ENCODE data around the gene BICC1.

Gene BICC1

GRCh38 chr10:58514111-58514770 is 1.6 kb downstream of the BICC1 start:
- Histone ChIP-seq H3K27me3 (replicated peaks; ENCODE audit: control insufficient read depth, insufficient read depth, low read length, poor library complexity, severe bottlenecking) (peaks cover 11% of the 10 kb centered on the region), H3K9me3 (ENCODE audit: control insufficient read depth, low read length) (no peaks in the 10 kb centered on the region), H3K4me3 (ENCODE audit: insufficient read depth, low read depth, low read length, poor library complexity, severe bottlenecking) (no peak overlapping the region), H3K4me1 (ENCODE audit: control insufficient read depth, insufficient read depth, low read length, poor library complexity, severe bottlenecking) (no peaks in the 10 kb centered on the region), H3K27ac (ENCODE audit: insufficient read depth, low read length, poor library complexity, severe bottlenecking) (no peak overlapping the region), H3K36me3 (ENCODE audit: control insufficient read depth, insufficient read depth, low read length) (no peaks in the 10 kb centered on the region)
- no peak for DNase-seq

GRCh38 chr10:58515291-58515941 is 2.7 kb downstream of the BICC1 start:
- no peak overlapping the region for H3K27ac ChIP-seq (ENCODE audit: insufficient read depth, low read length, poor library complexity, severe bottlenecking)
- peaks cover 11% of the 10 kb centered on the region for H3K27me3 ChIP-seq (replicated peaks; ENCODE audit: control insufficient read depth, insufficient read depth, low read length, poor library complexity, severe bottlenecking)
- H3K4me3 ChIP-seq (ENCODE audit: insufficient read depth, low read depth, low read length, poor library complexity, severe bottlenecking), result no peak overlapping the region
- H3K9me3 ChIP-seq (ENCODE audit: control insufficient read depth, low read length), result no peaks in the 10 kb centered on the region
- DNase-seq, result no peak
- H3K36me3 ChIP-seq (ENCODE audit: control insufficient read depth, insufficient read depth, low read length), result no peaks in the 10 kb centered on the region
- H3K4me1 ChIP-seq (ENCODE audit: control insufficient read depth, insufficient read depth, low read length, poor library complexity, severe bottlenecking), result no peaks in the 10 kb centered on the region

GRCh38 chr10:58516119-58516518 is 3.4 kb downstream of the BICC1 start:
- DNase-seq, result no peak
- Histone ChIP-seq H3K27me3 (replicated peaks; ENCODE audit: control insufficient read depth, insufficient read depth, low read length, poor library complexity, severe bottlenecking) (peaks cover 11% of the 10 kb centered on the region), H3K4me1 (ENCODE audit: control insufficient read depth, insufficient read depth, low read length, poor library complexity, severe bottlenecking) (no peaks in the 10 kb centered on the region), H3K36me3 (ENCODE audit: control insufficient read depth, insufficient read depth, low read length) (no peaks in the 10 kb centered on the region), H3K9me3 (ENCODE audit: control insufficient read depth, low read length) (no peaks in the 10 kb centered on the region), H3K4me3 (ENCODE audit: insufficient read depth, low read depth, low read length, poor library complexity, severe bottlenecking) (no peak overlapping the region), H3K27ac (ENCODE audit: insufficient read depth, low read length, poor library complexity, severe bottlenecking) (no peak overlapping the region)

- no peaks in the 10 kb centered on the region for H3K36me3 ChIP-seq (ENCODE audit: control insufficient read depth, insufficient read depth, low read length)
- H3K4me1 ChIP-seq (ENCODE audit: control insufficient read depth, insufficient read depth, low read length, poor library complexity, severe bottlenecking), result no peaks in the 10 kb centered on the region
- no peak overlapping the region for H3K4me3 ChIP-seq (ENCODE audit: insufficient read depth, low read depth, low read length, poor library complexity, severe bottlenecking)
- no peak overlapping the region for H3K27ac ChIP-seq (ENCODE audit: insufficient read depth, low read length, poor library complexity, severe bottlenecking)
- peaks cover 7% of the 10 kb centered on the region for H3K27me3 ChIP-seq (replicated peaks; ENCODE audit: control insufficient read depth, insufficient read depth, low read length, poor library complexity, severe bottlenecking)
- no peaks in the 10 kb centered on the region for H3K9me3 ChIP-seq (ENCODE audit: control insufficient read depth, low read length)
- DNase-seq, result no peak
Measured at GRCh38 chr10:58516671-58517070, 4.0 kb downstream of the BICC1 start.

GRCh38 chr10:58517081-58517480 is 4.4 kb downstream of the BICC1 start:
- no peak for DNase-seq
- Histone ChIP-seq H3K9me3 (ENCODE audit: control insufficient read depth, low read length) (no peaks in the 10 kb centered on the region), H3K27me3 (replicated peaks; ENCODE audit: control insufficient read depth, insufficient read depth, low read length, poor library complexity, severe bottlenecking) (peaks cover 4% of the 10 kb centered on the region), H3K27ac (ENCODE audit: insufficient read depth, low read length, poor library complexity, severe bottlenecking) (no peak overlapping the region), H3K36me3 (ENCODE audit: control insufficient read depth, insufficient read depth, low read length) (no peaks in the 10 kb centered on the region), H3K4me1 (ENCODE audit: control insufficient read depth, insufficient read depth, low read length, poor library complexity, severe bottlenecking) (no peaks in the 10 kb centered on the region), H3K4me3 (ENCODE audit: insufficient read depth, low read depth, low read length, poor library complexity, severe bottlenecking) (no peak overlapping the region)

GRCh38 chr10:58517491-58518355 is 5.1 kb downstream of the BICC1 start:
- H3K27ac ChIP-seq (ENCODE audit: insufficient read depth, low read length, poor library complexity, severe bottlenecking), result no peak overlapping the region
- peaks cover 4% of the 10 kb centered on the region for H3K27me3 ChIP-seq (replicated peaks; ENCODE audit: control insufficient read depth, insufficient read depth, low read length, poor library complexity, severe bottlenecking)
- no peaks in the 10 kb centered on the region for H3K9me3 ChIP-seq (ENCODE audit: control insufficient read depth, low read length)
- no peaks in the 10 kb centered on the region for H3K4me1 ChIP-seq (ENCODE audit: control insufficient read depth, insufficient read depth, low read length, poor library complexity, severe bottlenecking)
- no peaks in the 10 kb centered on the region for H3K36me3 ChIP-seq (ENCODE audit: control insufficient read depth, insufficient read depth, low read length)
- no peak overlapping the region for H3K4me3 ChIP-seq (ENCODE audit: insufficient read depth, low read depth, low read length, poor library complexity, severe bottlenecking)
- no peak for DNase-seq

GRCh38 chr10:58518775-58519174 is 6.1 kb downstream of the BICC1 start:
- Histone ChIP-seq H3K27me3 (replicated peaks; ENCODE audit: control insufficient read depth, insufficient read depth, low read length, poor library complexity, severe bottlenecking) (peaks cover 4% of the 10 kb centered on the region), H3K9me3 (ENCODE audit: control insufficient read depth, low read length) (no peaks in the 10 kb centered on the region), H3K4me3 (ENCODE audit: insufficient read depth, low read depth, low read length, poor library complexity, severe bottlenecking) (no peak overlapping the region), H3K27ac (ENCODE audit: insufficient read depth, low read length, poor library complexity, severe bottlenecking) (no peak overlapping the region), H3K36me3 (ENCODE audit: control insufficient read depth, insufficient read depth, low read length) (no peaks in the 10 kb centered on the region), H3K4me1 (ENCODE audit: control insufficient read depth, insufficient read depth, low read length, poor library complexity, severe bottlenecking) (no peaks in the 10 kb centered on the region)
- DNase-seq, result no peak

GRCh38 chr10:58529077-58529728 is 16.5 kb downstream of the BICC1 start:
- no peak overlapping the region for H3K4me3 ChIP-seq (ENCODE audit: insufficient read depth, low read depth, low read length, poor library complexity, severe bottlenecking)
- no peaks in the 10 kb centered on the region for H3K36me3 ChIP-seq (ENCODE audit: control insufficient read depth, insufficient read depth, low read length)
- no peaks in the 10 kb centered on the region for H3K27me3 ChIP-seq (replicated peaks; ENCODE audit: control insufficient read depth, insufficient read depth, low read length, poor library complexity, severe bottlenecking)
- no peaks in the 10 kb centered on the region for H3K4me1 ChIP-seq (ENCODE audit: control insufficient read depth, insufficient read depth, low read length, poor library complexity, severe bottlenecking)
- DNase-seq, result no peak
- H3K9me3 ChIP-seq (ENCODE audit: control insufficient read depth, low read length), result no peaks in the 10 kb centered on the region
- no peak overlapping the region for H3K27ac ChIP-seq (ENCODE audit: insufficient read depth, low read length, poor library complexity, severe bottlenecking)

GRCh38 chr10:58531084-58531695 is 18.5 kb downstream of the BICC1 start:
- no peaks in the 10 kb centered on the region for H3K4me1 ChIP-seq (ENCODE audit: control insufficient read depth, insufficient read depth, low read length, poor library complexity, severe bottlenecking)
- H3K4me3 ChIP-seq (ENCODE audit: insufficient read depth, low read depth, low read length, poor library complexity, severe bottlenecking), result no peak overlapping the region
- no peaks in the 10 kb centered on the region for H3K9me3 ChIP-seq (ENCODE audit: control insufficient read depth, low read length)
- H3K27ac ChIP-seq (ENCODE audit: insufficient read depth, low read length, poor library complexity, severe bottlenecking), result no peak overlapping the region
- no peaks in the 10 kb centered on the region for H3K27me3 ChIP-seq (replicated peaks; ENCODE audit: control insufficient read depth, insufficient read depth, low read length, poor library complexity, severe bottlenecking)
- peak in 1 of 3 donors; percentile 1 for DNase-seq
- H3K36me3 ChIP-seq (ENCODE audit: control insufficient read depth, insufficient read depth, low read length), result no peaks in the 10 kb centered on the region
